B cell (primary cell): Measurements from ENCODE around the gene HIRA. TPM values are rescaled to one million over a fixed set of nuclear protein-coding genes. Genes with fewer than 3 reads are reported as not detected.

Source experiments
- ATAC-seq: fragments of 200-7000 bp; cut with Tn5 transposase; one replicate; pipeline ENCODE4 v1.10.0; 2021; ENCODE audit warnings: low read depth, mild to moderate bottlenecking, moderate number of reproducible peaks, moderate library complexity
- CTCF ChIA-PET: fragments of 350-600 bp; sonication (Branson Sonifier 250); formaldehyde crosslinking; loops from one replicate; lab custom pipeline; 2021; ENCODE audit warnings: antibody characterized with exemption, inconsistent platforms; lab: Charles Lee
- POLR2A ChIA-PET: fragments of 350-600 bp; sonication (Branson Sonifier 250); formaldehyde crosslinking; loops from one replicate; lab custom pipeline; 2021; ENCODE audit warnings: antibody characterized with exemption; lab: Charles Lee
- DNase-seq: peaks from one replicate; pipeline ENCODE4 v3.0.0; 2013
- H2AFZ ChIP-seq: 2 replicates; pipeline ENCODE4 v1.6.1; 2012; ENCODE audit warnings: mild to moderate bottlenecking, low read depth, low read length; ENCODE audit not compliant: insufficient read depth, poor library complexity, severe bottlenecking
- H3K27ac ChIP-seq, 2 donors: 1 replicate in 1 of 2; 2 replicates in 1 of 2; pipeline ENCODE4 v1.5.1; 2012 to 2013; ENCODE audit warnings: low read length in 2 of 2, mild to moderate bottlenecking in 2 of 2, moderate library complexity in 1 of 2
- H3K27me3 ChIP-seq, 4 experiments: fragments of 200-600 bp in 1 of 4; sonication (generic) in 1 of 4; replicated peaks in 1 of 4; 1 replicate in 2 of 4; 2 replicates in 2 of 4; pipeline versions ENCODE4 v1.6.1 to v1.7.0; 2013 to 2016; ENCODE audit warnings: low read length in 3 of 4, mild to moderate bottlenecking in 2 of 4, mixed read lengths in 1 of 4, moderate library complexity in 1 of 4; ENCODE audit not compliant: insufficient read depth in 4 of 4, control insufficient read depth in 3 of 4; ENCODE audit errors: control extremely low read depth in 1 of 4
- H3K36me3 ChIP-seq, 2 experiments: replicated peaks in 1 of 2; 1 replicate in 1 of 2; 2 replicates in 1 of 2; pipeline versions ENCODE4 v1.6.1 to v1.7.1; 2013; ENCODE audit warnings: low read length in 1 of 2; ENCODE audit not compliant: insufficient read depth in 2 of 2, control insufficient read depth in 1 of 2; ENCODE audit errors: control extremely low read depth in 1 of 2, extremely low read depth in 1 of 2
- H3K4me1 ChIP-seq, 2 donors: fragments of 200-600 bp in 1 of 2; sonication (generic) in 1 of 2; 1 replicate in 1 of 2; 2 replicates in 1 of 2; pipeline versions ENCODE4 v1.5.1 to v1.6.1; 2013 to 2017; ENCODE audit warnings: low read length in 2 of 2; ENCODE audit not compliant: control insufficient read depth in 2 of 2, insufficient read depth in 2 of 2
- H3K4me2 ChIP-seq: replicated peaks from 2 replicates; pipeline ENCODE3; 2012; ENCODE audit warnings: mild to moderate bottlenecking, low read depth, low read length; ENCODE audit not compliant: poor library complexity, severe bottlenecking
- H3K4me3 ChIP-seq, 5 experiments: fragments of 200-600 bp in 1 of 5; sonication (generic) in 1 of 5; 1 replicate in 3 of 5; 2 replicates in 2 of 5; pipeline versions ENCODE4 v1.5.1 to v1.7.0; 2011 to 2016; ENCODE audit warnings: low read length in 4 of 5, mild to moderate bottlenecking in 4 of 5, low read depth in 2 of 5, control low read depth in 1 of 5, moderate library complexity in 1 of 5; ENCODE audit not compliant: insufficient read depth in 1 of 5; ENCODE audit errors: control extremely low read depth in 1 of 5, extremely low read depth in 1 of 5
- H3K79me2 ChIP-seq: fragments of 200-600 bp; sonication (generic); one replicate; pipeline ENCODE4 v1.6.0; 2016; ENCODE audit warnings: low read length; ENCODE audit not compliant: control insufficient read depth, insufficient read depth
- H3K9ac ChIP-seq: fragments of 200-600 bp; sonication (generic); 2 replicates; pipeline ENCODE4 v1.6.1; 2017; ENCODE audit warnings: mild to moderate bottlenecking, low read length, moderate library complexity
- H3K9me3 ChIP-seq, 3 donors: one replicate each; pipeline versions ENCODE4 v1.6.1 to v1.7.1; 2013; ENCODE audit warnings: low read length in 2 of 3; ENCODE audit not compliant: control insufficient read depth in 2 of 3, insufficient read depth in 1 of 3; ENCODE audit errors: control extremely low read depth in 1 of 3
- H4K20me1 ChIP-seq: 2 replicates; pipeline ENCODE4 v1.6.0; 2012; ENCODE audit warnings: mild to moderate bottlenecking, low read length; ENCODE audit not compliant: insufficient read depth, control insufficient read depth, poor library complexity, severe bottlenecking
- H3K27ac Mint-ChIP-seq: one replicate; pipeline ENCODE4 v1.8.0; 2021; ENCODE audit warnings: mixed read lengths
- H3K27me3 Mint-ChIP-seq: one replicate; pipeline ENCODE4 v1.8.0; 2021; ENCODE audit warnings: mixed read lengths
- H3K4me1 Mint-ChIP-seq: one replicate; pipeline ENCODE4 v1.8.0; 2021; ENCODE audit warnings: mixed read lengths
- H3K4me3 Mint-ChIP-seq: one replicate; pipeline ENCODE4 v1.8.0; 2021; ENCODE audit warnings: mixed read lengths
- H3K9me3 Mint-ChIP-seq: one replicate; pipeline ENCODE4 v1.8.0; 2022; ENCODE audit warnings: mixed read lengths; ENCODE audit not compliant: insufficient read depth
- CTCF ChIP-seq: fragments of 200-600 bp; IDR thresholded peaks from one replicate; pipeline ENCODE4 v1.8.0; 2022; ENCODE audit warnings: antibody characterized with exemption, mild to moderate bottlenecking
- EZH2 ChIP-seq: IDR thresholded peaks from 2 replicates; pipeline ENCODE4 v1.6.1; 2012; ENCODE audit warnings: borderline replicate concordance, low read depth, mild to moderate bottlenecking, moderate library complexity, low read length; ENCODE audit not compliant: insufficient read depth, poor library complexity, severe bottlenecking
- WGBS: methylation state at CpG from one replicate; pipeline ENCODE4 v1.1.5; 2013; ENCODE audit warnings: missing lambda C conversion rate; ENCODE audit not compliant: insufficient coverage; 5-methylcytosine and 5-hydroxymethylcytosine counted together
- intact Hi-C: fragments of 100-400 bp; cut with micrococcal nuclease; formaldehyde crosslinking; loops from one replicate; pipeline ENCODE4 v1.10.0; 2022
- polyA plus RNA-seq: library from polyadenylated mRNA; depleted of rRNA; stranded (reverse); fragments of >200 nt; gene quantifications from 2 replicates; pipeline ENCODE4 v1.2.3, GENCODE V29; 2012
- total RNA-seq, 2 donors: library from RNA; stranded (reverse); fragments of 120-200 nt in 1 of 2; gene quantifications; 1 replicate in 1 of 2; 2 replicates in 1 of 2; pipeline versions ENCODE4 v1.2.3 to v1.2.4, GENCODE V29; 2013 to 2022

The HIRA gene
- total and polyA plus RNA-seq, 2 donors (not counting 1 experiment from before 2014, with no cell fraction given): 28.3 to 34.5 TPM

DNA sequence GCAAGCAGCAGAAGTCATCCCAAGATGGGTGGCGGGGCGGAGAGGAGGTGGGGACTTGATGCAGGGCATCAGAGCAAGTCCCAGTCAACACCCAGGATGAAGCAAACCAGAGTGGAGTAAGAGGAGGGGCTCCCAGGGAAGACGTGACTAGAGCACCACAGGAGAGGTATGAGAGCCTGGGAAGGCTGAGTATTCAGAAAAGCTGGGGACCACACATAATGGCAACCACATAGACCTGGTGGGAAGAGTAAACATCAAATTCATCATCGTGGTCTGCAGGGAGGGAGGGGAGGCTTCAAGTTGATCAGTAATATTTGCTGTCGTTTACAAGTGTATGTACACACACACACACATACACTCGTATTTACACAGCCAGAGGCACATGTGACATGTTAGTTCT is 79.3 kb downstream of the HIRA start:
- TF ChIP-seq EZH2 (no peak), CTCF (no peak)
- intact Hi-C loops: no loop called here
- H4K20me1 ChIP-seq: no peaks in the 10 kb centered on the region
- ChIA-PET CTCF (interaction anchor here (1.3 kb wide), 1 partner anchor 9 kb away, joined by 3 read pairs; no protein-coding TSS in a partner anchor), POLR2A (no interaction called here)
- no peaks in the 10 kb centered on the region for H3K27me3 Mint-ChIP-seq
- H3K36me3 ChIP-seq: peaks cover 0 to 90% of the 10 kb centered on the region in 2 experiments
- no peak overlapping the region for H3K4me3 Mint-ChIP-seq
- H3K9me3 Mint-ChIP-seq: no peaks in the 10 kb centered on the region
- H3K4me3 ChIP-seq: no peak overlapping the region
- no peaks in the 10 kb centered on the region for H3K4me1 ChIP-seq
- H3K27ac ChIP-seq: no peak overlapping the region
- no peak overlapping the region for H3K4me2 ChIP-seq
- no peak for DNase-seq
- H3K9ac ChIP-seq: no peak overlapping the region
- peaks cover 2% of the 10 kb centered on the region for H3K4me1 Mint-ChIP-seq
- no peak for ATAC-seq
- peak overlapping the region; percentile 42 for H3K27ac Mint-ChIP-seq
- no peak overlapping the region for H2AFZ ChIP-seq
- H3K27me3 ChIP-seq: no peaks in the 10 kb centered on the region
- 100% methylated on average over 3 of the region's 6 CpGs for WGBS
- peaks cover 0 to 4% (median 0%) of the 10 kb centered on the region in 3 donors for H3K9me3 ChIP-seq
- peaks cover 12% of the 10 kb centered on the region for H3K79me2 ChIP-seq

DNA sequence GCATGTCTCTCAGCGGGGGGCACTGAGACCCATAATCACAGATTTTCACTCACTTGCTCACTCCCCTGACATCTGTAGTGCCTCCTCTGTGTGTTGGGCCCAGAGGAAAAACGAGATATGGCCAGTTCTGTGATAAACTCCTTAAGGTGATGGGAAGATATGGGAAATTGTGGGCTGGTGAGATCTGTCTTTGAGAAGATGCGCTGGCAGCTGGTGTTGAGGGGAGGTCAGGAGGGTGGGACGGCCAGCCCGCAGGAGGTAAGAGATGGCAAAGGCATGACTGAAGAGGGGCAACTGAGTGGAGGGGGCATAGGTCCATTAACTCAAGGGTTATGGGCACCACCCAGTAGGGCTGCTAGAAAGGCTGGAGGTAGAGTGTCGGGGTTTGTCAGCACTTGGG is 79.9 kb downstream of the HIRA start:
- intact Hi-C loops: no loop called here
- Mint-ChIP-seq H3K4me1 (no peaks in the 10 kb centered on the region), H3K27ac (peak overlapping the region; percentile 42), H3K4me3 (no peak overlapping the region), H3K27me3 (no peaks in the 10 kb centered on the region), H3K9me3 (no peaks in the 10 kb centered on the region)
- Histone ChIP-seq H3K4me3 (no peak overlapping the region), H3K9ac (no peak overlapping the region), H4K20me1 (no peaks in the 10 kb centered on the region), H3K9me3 (peaks cover 0 to 4% (median 0%) of the 10 kb centered on the region in 3 donors), H3K36me3 (peaks cover 0 to 90% of the 10 kb centered on the region in 2 experiments), H3K4me1 (no peaks in the 10 kb centered on the region), H3K4me2 (no peak overlapping the region), H3K79me2 (peaks cover 11% of the 10 kb centered on the region), H2AFZ (no peak overlapping the region), H3K27me3 (no peaks in the 10 kb centered on the region), H3K27ac (no peak overlapping the region)
- DNase-seq (no peak), ATAC-seq (no peak)
- POLR2A ChIA-PET: no interaction called here
- WGBS: 95% methylated on average over 6 of the region's 6 CpGs
- TF ChIP-seq CTCF (no peak), EZH2 (no peak)
- CTCF ChIA-PET: interaction anchor here (1.5 kb wide), 1 partner anchor 9 kb away, joined by 3 read pairs; no protein-coding TSS in a partner anchor
